ENCODE results near the gene SERPINB6. TPM values are rescaled to one million over a fixed set of nuclear protein-coding genes. Genes with fewer than 3 reads are reported as not detected.

SERPINB6 gene
- total RNA-seq, 4 donors from 2014 or later, result 76.6 to 95.7 (median 84.4) TPM

- TF ChIP-seq POLR2A (IDR thresholded peaks at IDR 0.05), result peak in 1 of 4 donors; percentile 19
- no peak for TF ChIP-seq CTCF (IDR thresholded peaks at IDR 0.05)
- DNase-seq, result no peak
- peak overlapping the region in 1 of 4 donors; percentile 15 for H3K4me3 ChIP-seq
These were observed 31.1 kb downstream of the SERPINB6 start for GRCh38 chr6:2940010-2940850.

GRCh38 chr6:2939315-2940009, 31.9 kb downstream of the SERPINB6 start:
- intact Hi-C loops (cut with DNase I), result no loop called here
- 87 to 98% methylated on average over 3 to 4 of the region's 34 CpGs for WGBS, 2 donors
- no peak for TF ChIP-seq CTCF (IDR thresholded peaks at IDR 0.05)
- TF ChIP-seq POLR2A (IDR thresholded peaks at IDR 0.05), result no peak

More at GRCh38 chr6:2940010-2940850, 31.1 kb downstream of the SERPINB6 start:
- Histone ChIP-seq H3K27ac (peak overlapping the region in 1 of 4 donors; percentile 12), H3K4me1 (peaks cover 0 to 14% (median 0%) of the 10 kb centered on the region in 3 donors), H3K36me3 (no peaks in the 10 kb centered on the region), H3K9me3 (no peaks in the 10 kb centered on the region), H3K27me3 (no peaks in the 10 kb centered on the region)
- WGBS, 2 donors, result 65 to 78% methylated on average over 24 to 26 of the region's 26 CpGs
- intact Hi-C loops (cut with DNase I), result no loop called here

GRCh38 chr6:2938632-2939083, 32.7 kb downstream of the SERPINB6 start:
- H3K27me3 ChIP-seq, result no peaks in the 10 kb centered on the region
- no peak overlapping the region for H3K4me3 ChIP-seq
- no peaks in the 10 kb centered on the region for H3K36me3 ChIP-seq
- WGBS, 2 donors, result 79 to 91% methylated on average over 8 to 9 of the region's 9 CpGs
- peaks cover 0 to 14% (median 0%) of the 10 kb centered on the region in 3 donors for H3K4me1 ChIP-seq
- no peaks in the 10 kb centered on the region for H3K9me3 ChIP-seq
- no peak for DNase-seq
- intact Hi-C loops (cut with DNase I), result no loop called here
- no peak overlapping the region for H3K27ac ChIP-seq
- TF ChIP-seq CTCF (IDR thresholded peaks at IDR 0.05), result peak in 1 of 6 experiments; percentile 15
- TF ChIP-seq POLR2A (IDR thresholded peaks at IDR 0.05), result no peak

More at GRCh38 chr6:2939315-2940009, 31.9 kb downstream of the SERPINB6 start:
- Histone ChIP-seq H3K4me3 (no peak overlapping the region), H3K4me1 (peaks cover 0 to 14% (median 0%) of the 10 kb centered on the region in 3 donors), H3K36me3 (no peaks in the 10 kb centered on the region), H3K27ac (no peak overlapping the region), H3K9me3 (no peaks in the 10 kb centered on the region), H3K27me3 (no peaks in the 10 kb centered on the region)
- DNase-seq, result no peak

GRCh38 chr6:2938004-2938631, 33.2 kb downstream of the SERPINB6 start:
- intact Hi-C loops (cut with DNase I), result no loop called here
- no peak for DNase-seq
- H3K36me3 ChIP-seq, result no peaks in the 10 kb centered on the region
- TF ChIP-seq CTCF (IDR thresholded peaks at IDR 0.05) (no peak), POLR2A (IDR thresholded peaks at IDR 0.05) (no peak)
- no peak overlapping the region for H3K4me3 ChIP-seq
- peaks cover 0 to 9% (median 0%) of the 10 kb centered on the region in 3 donors for H3K4me1 ChIP-seq
- H3K27ac ChIP-seq, result no peak overlapping the region
- no peaks in the 10 kb centered on the region for H3K9me3 ChIP-seq
- H3K27me3 ChIP-seq, result no peaks in the 10 kb centered on the region
- 70 to 72% methylated on average over 8 to 13 of the region's 16 CpGs for WGBS, 2 donors

All from esophagus squamous epithelium (tissue), 5 donors.